HG02973 (cell line): ENCODE data around the gene MRPS6.

Experiments used
- ATAC-seq: cut with Tn5 transposase; IDR thresholded peaks from one replicate; pipeline ENCODE4 v1.9.1; 2021; ENCODE audit warnings: moderate library complexity; ENCODE audit not compliant: unreplicated experiment

The MRPS6 gene

GRCh38 chr21:34177919-34178567 is 104.7 kb downstream of the MRPS6 start:
- no peak for ATAC-seq

- no peak for ATAC-seq
Measured at GRCh38 chr21:34179204-34179935, 106.0 kb downstream of the MRPS6 start.

GRCh38 chr21:34180407-34180806 is 107.0 kb downstream of the MRPS6 start:
- ATAC-seq: no peak

DNA sequence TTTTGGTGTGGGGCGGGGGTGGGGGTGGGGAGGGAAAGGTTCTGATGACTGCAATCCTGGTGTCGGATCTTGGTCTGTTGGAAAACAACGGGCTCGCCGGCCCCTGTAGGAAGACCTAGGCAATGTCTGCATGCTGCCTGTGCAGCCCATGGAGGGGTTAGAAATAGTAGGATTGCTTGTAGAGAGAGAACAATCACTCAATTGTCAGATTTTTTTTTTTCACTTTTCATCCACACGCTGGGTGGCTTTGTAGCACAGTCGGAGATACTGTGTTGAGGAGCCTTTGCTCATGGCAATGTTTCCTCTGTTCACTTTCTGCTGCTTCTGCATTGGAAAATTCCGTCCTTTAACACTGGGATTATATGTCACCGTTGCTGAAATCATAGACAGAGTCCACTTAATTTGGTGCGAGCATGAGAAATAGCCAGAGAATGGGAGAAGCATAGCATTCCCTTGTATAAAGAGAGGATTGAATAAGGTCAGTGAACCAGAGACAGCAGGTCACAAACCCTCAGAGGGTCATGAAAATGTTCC is 107.5 kb downstream of the MRPS6 start:
- no peak for ATAC-seq

GRCh38 chr21:34181431-34182039 is 108.2 kb downstream of the MRPS6 start:
- no peak for ATAC-seq

DNA sequence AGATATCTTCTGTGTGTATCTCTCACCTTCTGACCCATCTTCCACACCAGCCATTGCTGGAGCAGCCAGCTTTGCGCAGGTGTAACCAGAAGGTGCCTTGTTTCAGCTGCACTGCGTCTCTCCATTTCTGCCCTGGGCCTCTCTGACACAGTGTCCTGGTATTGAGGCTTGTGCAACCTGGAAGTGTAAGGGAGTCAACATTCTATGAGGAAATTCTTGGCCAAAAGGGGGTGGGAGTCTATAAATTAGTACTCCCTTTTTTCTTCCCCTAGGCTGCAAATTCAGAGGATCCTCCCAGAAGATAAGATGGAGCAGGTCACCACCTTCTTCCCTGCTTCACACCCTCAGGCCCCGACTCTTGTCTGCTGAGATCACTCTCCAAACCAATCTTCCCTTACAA is 109.1 kb downstream of the MRPS6 start:
- ATAC-seq: no peak

GRCh38 chr21:34183331-34183928 is 110.1 kb downstream of the MRPS6 start:
- ATAC-seq: no peak

GRCh38 chr21:34184232-34184631 is 110.9 kb downstream of the MRPS6 start:
- no peak for ATAC-seq

DNA sequence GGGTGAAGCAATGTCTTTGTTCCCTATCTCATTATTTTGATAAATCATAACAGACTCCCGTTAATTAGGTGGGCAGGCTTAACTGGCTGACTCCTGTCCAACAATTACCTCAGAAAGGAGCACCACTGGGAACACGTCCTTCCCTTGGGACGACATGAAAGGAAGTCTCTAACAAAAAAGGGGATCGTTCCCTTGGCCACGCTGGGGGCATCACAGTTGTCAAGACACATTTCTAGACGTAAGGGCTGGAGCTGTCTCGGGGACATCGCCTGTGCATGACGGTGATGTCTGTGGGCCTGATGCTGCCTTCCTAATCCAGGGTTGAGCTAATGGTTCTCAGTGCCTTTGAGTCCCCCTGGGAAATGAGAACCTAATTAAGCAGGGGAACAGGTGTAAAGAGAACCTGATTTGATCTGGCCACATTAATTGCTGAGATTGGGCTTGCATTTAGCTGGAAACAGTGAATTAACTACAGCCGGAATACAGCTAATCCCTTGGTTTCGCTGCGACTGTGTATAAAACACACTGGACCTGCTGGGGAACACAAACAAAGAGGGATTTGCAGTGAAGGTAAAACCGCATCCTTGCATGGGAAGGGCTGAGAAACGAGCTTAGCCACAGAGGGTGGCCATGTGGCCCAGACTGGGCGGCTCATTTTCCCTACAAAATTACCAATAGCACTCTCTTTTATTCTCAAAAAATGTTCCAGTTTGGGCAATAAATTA is 111.8 kb downstream of the MRPS6 start:
- ATAC-seq: no peak

DNA sequence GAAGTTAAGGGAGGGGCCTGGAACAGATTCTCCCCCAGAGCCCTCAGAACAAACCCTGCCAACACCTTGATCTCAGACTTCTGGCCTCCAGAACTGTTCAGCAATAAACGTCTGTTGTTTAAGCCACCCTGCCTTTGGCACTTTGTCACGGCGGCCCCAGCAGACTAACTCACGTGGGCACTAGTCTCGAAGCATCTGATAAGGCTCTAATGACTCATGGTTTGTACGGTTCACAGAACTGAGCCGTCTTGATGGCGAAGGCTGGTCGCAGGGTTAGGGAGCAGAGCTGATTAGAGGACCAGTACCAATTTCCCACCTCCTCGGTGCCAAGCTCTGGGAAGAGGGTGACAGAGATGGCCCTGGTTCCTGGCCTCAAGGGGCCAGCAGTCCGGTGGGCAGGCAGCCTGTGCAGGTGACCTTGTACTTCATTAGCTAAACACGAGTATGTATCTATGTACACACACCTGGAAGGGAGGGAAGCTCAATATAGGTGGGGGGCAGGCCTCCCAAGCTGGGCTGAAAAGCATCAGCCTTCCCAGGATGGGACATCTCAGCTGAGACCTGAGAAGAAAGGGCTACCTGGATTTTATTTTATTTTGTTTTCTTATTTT is 112.8 kb downstream of the MRPS6 start:
- no peak for ATAC-seq

- ATAC-seq: no peak
Measured at GRCh38 chr21:34187935-34188334, 114.6 kb downstream of the MRPS6 start.

DNA sequence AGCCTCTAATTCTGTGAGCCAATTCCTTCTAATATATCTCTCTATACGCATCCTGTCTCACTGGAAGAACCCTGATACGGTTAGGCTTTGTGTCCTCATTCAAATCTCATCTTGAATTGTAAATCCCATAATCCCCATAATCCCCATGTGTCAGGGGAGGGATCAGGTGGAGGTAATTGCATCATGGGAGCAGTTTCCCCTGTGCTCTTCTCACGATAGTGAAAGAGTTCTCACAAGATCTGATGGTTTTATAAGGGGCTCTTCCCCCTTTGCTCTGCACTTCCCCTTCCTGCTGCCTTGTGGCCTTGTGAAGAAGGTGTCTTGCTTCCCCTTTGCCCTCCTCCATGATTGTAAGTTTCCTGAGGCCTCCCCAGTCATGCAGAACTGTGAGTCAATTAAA is 116.1 kb downstream of the MRPS6 start:
- no peak for ATAC-seq

DNA sequence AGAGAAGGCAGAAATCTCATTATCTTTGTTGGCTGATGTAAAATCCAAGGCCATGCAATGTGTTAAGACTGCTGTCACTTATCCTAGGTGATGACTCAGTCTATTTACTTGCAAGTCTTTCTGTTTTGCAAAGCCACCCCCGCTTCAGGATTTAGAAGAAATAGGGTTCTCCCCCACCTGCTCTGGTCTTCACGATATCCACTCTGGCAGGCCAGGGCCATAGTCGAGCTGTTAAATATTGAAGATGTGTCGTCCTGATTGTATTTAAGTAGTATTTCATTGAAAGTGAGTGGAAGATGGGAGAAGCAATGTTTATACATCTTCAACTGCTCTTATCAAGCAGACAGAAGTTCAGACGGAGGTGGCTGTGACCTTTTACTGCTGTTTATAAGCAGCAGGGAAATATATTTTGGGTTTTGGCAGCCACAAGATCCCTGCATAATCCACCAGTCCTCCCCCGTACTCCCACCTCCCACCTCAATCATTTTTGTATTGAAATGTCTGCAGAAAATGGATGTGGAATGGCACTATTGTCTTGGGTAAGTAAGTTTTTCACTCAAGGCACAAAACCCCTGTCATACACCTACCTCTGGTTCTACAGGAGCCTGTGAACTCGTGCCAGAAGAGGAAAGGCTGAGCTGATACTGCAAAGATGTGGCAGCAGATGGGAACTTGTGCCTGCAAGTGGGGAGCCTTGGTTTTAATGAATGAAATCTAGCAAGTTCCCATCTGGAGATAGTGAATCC is 117.4 kb downstream of the MRPS6 start:
- ATAC-seq: no peak

DNA sequence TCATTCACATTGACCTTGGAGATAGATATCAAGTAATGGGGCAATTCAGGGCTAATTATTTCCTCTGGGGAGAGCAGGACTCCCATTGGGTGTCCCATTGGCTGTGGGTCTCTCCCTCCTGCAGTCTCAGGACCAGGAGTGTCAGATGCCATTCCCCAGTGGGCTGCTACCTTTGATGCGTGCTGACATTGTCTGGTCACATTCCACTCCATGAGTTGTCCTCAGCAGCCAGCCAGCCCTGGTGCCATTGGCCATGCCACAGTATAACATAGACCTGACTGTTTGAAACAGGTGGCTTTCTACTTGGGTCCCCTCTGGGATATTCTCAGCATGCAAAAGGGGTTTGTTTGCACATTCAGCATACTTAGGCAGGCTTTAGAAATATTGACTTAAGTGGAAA is 118.5 kb downstream of the MRPS6 start:
- ATAC-seq: no peak
